GM23248 (cell line): Measurements from ENCODE around the gene ATP23. TPM values are rescaled to one million over a fixed set of nuclear protein-coding genes. Genes with fewer than 3 reads are reported as not detected.

Source experiments
- DNase-seq: peaks from one replicate; pipeline ENCODE4 v3.0.0-alpha.2; 2015
- H2AFZ ChIP-seq: fragments of 200-600 bp; sonication (generic); 2 replicates; pipeline ENCODE4 v1.6.1; 2016; ENCODE audit warnings: antibody characterized with exemption
- H3F3A ChIP-seq: fragments of 200-600 bp; sonication (generic); 2 replicates; pipeline ENCODE4 v1.6.1; 2016; ENCODE audit warnings: mild to moderate bottlenecking, antibody characterized with exemption, mixed run types; ENCODE audit not compliant: insufficient read depth
- H3K27ac ChIP-seq: fragments of 200-600 bp; sonication (generic); 2 replicates; pipeline ENCODE4 v1.5.1; 2016; ENCODE audit warnings: mild to moderate bottlenecking
- H3K27me3 ChIP-seq: fragments of 200-600 bp; sonication (generic); replicated peaks from 2 replicates; pipeline ENCODE4 v1.6.1; 2016; ENCODE audit warnings: mild to moderate bottlenecking; ENCODE audit not compliant: insufficient read depth
- H3K36me3 ChIP-seq: fragments of 200-600 bp; sonication (generic); 2 replicates; pipeline ENCODE4 v1.6.1; 2016; ENCODE audit warnings: low read depth, mild to moderate bottlenecking
- H3K4me1 ChIP-seq: fragments of 200-600 bp; sonication (generic); 2 replicates; pipeline ENCODE4 v1.6.1; 2016; ENCODE audit warnings: mild to moderate bottlenecking; ENCODE audit not compliant: insufficient read depth
- H3K4me2 ChIP-seq: fragments of 200-600 bp; sonication (generic); one replicate; pipeline ENCODE4 v1.6.1; 2016; ENCODE audit warnings: mild to moderate bottlenecking; ENCODE audit not compliant: unreplicated experiment
- H3K4me3 ChIP-seq: fragments of 200-600 bp; sonication (generic); 2 replicates; pipeline ENCODE4 v1.5.1; 2016; ENCODE audit warnings: mild to moderate bottlenecking
- H3K79me2 ChIP-seq: fragments of 200-600 bp; sonication (generic); 2 replicates; pipeline ENCODE4 v1.6.1; 2016; ENCODE audit warnings: mild to moderate bottlenecking; ENCODE audit not compliant: insufficient read depth
- H3K9ac ChIP-seq: fragments of 200-600 bp; sonication (generic); 2 replicates; pipeline ENCODE4 v1.6.1; 2016; ENCODE audit warnings: mild to moderate bottlenecking
- H3K9me2 ChIP-seq: fragments of 200-600 bp; sonication (generic); 2 replicates; pipeline ENCODE4 v1.6.1; 2016; ENCODE audit warnings: mixed run types, mild to moderate bottlenecking, moderate library complexity; ENCODE audit not compliant: insufficient read depth
- H3K9me3 ChIP-seq: fragments of 200-600 bp; sonication (generic); one replicate; pipeline ENCODE4 v1.6.1; 2017; ENCODE audit warnings: low read depth
- H4K20me1 ChIP-seq: fragments of 200-600 bp; sonication (generic); 2 replicates; pipeline ENCODE4 v1.6.0; 2016; ENCODE audit not compliant: insufficient read depth
- EZH2 ChIP-seq: fragments of 200-600 bp; sonication (generic); IDR thresholded peaks from 2 replicates; pipeline ENCODE4 v1.6.1; 2018; ENCODE audit warnings: antibody characterized with exemption, mild to moderate bottlenecking; ENCODE audit not compliant: insufficient read depth, poor library complexity, severe bottlenecking
- EZH2phosphoT487 ChIP-seq: fragments of 200-600 bp; sonication (generic); IDR thresholded peaks from 2 replicates; pipeline ENCODE4 v1.6.1; 2018; ENCODE audit warnings: antibody characterized with exemption, moderate library complexity, mild to moderate bottlenecking, low read depth; ENCODE audit not compliant: insufficient read depth
- WGBS, 2 experiments: methylation state at CpG; one replicate each; pipeline ENCODE4 v1.1.6; 2015 to 2017; ENCODE audit warnings: low lambda C conversion rate in 2 of 2, low coverage in 1 of 2; ENCODE audit errors: missing lambda C conversion rate in 2 of 2; 5-methylcytosine and 5-hydroxymethylcytosine counted together
- in situ Hi-C: fragments of 300-500 bp; cut with MboI; formaldehyde crosslinking; loops from 2 replicates; pipeline ENCODE4 v1.15.0; 2020
- polyA plus RNA-seq: library from polyadenylated mRNA; unstranded; fragments of >200 nt; fragmentation: Nextera tagmentation; extraction: Ambion mirVana; gene quantifications from 2 replicates; pipeline ENCODE4 v1.2.1, GENCODE V29; 2016
- total RNA-seq: library from RNA; depleted of rRNA; stranded (reverse); fragments of >200 nt; shearing (Covaris generic); gene quantifications from 2 replicates; pipeline ENCODE4 v1.2.3, GENCODE V29; 2014

ATP23 gene
- total and polyA plus RNA-seq, 2 experiments from 2014 or later: 5.7 to 14.8 TPM

GRCh38 chr12:57993834-57994233 is 52.5 kb downstream of the ATP23 start:
- no peak for DNase-seq
- Histone ChIP-seq H3K9ac (no peak overlapping the region), H3F3A (no peaks in the 10 kb centered on the region), H3K79me2 (no peaks in the 10 kb centered on the region), H3K4me3 (no peak overlapping the region; the same call in 1 of the 2 replicates), H3K36me3 (no peaks in the 10 kb centered on the region), H3K27me3 (no peaks in the 10 kb centered on the region), H4K20me1 (no peaks in the 10 kb centered on the region), H3K9me3 (peaks cover 7% of the 10 kb centered on the region), H3K4me2 (no peak overlapping the region), H3K27ac (no peak overlapping the region), H3K4me1 (no peaks in the 10 kb centered on the region; the same call in 1 of the 2 replicates), H2AFZ (peak overlapping the region; percentile 42; the same call in 1 of the 2 replicates), H3K9me2 (no peaks in the 10 kb centered on the region)
- in situ Hi-C loops: loop anchor here (25.0 kb wide), 3 partner anchors 543 to 1168 kb away; no protein-coding TSS in a partner anchor
- no peak for TF ChIP-seq EZH2
- no peak for TF ChIP-seq EZH2phosphoT487
- WGBS, 2 experiments: 21 to 28% methylated on average over 3 of the region's 3 CpGs

- no peak for TF ChIP-seq EZH2phosphoT487
- no peak for TF ChIP-seq EZH2
- Histone ChIP-seq H3K9me2 (no peaks in the 10 kb centered on the region), H3K79me2 (no peaks in the 10 kb centered on the region), H3F3A (no peaks in the 10 kb centered on the region), H2AFZ (no peak overlapping the region), H3K36me3 (no peaks in the 10 kb centered on the region), H3K4me3 (no peak overlapping the region), H3K27me3 (no peaks in the 10 kb centered on the region), H3K4me1 (no peaks in the 10 kb centered on the region; the same call in 1 of the 2 replicates), H3K27ac (no peak overlapping the region), H3K4me2 (no peak overlapping the region), H3K9me3 (peaks cover 7% of the 10 kb centered on the region), H3K9ac (no peak overlapping the region), H4K20me1 (no peaks in the 10 kb centered on the region)
- DNase-seq: peak; percentile 12
- WGBS, 2 experiments: 43 to 51% methylated on average over 2 of the region's 2 CpGs
- in situ Hi-C loops: loop anchor here (25.0 kb wide), 3 partner anchors 541 to 1166 kb away; no protein-coding TSS in a partner anchor
Observed at GRCh38 chr12:57996520-57996919, 55.2 kb downstream of the ATP23 start.

- Histone ChIP-seq H3K9me2 (no peaks in the 10 kb centered on the region), H3K4me3 (no peak overlapping the region), H3K36me3 (no peaks in the 10 kb centered on the region), H3K4me1 (no peaks in the 10 kb centered on the region; the same call in 1 of the 2 replicates), H3F3A (no peaks in the 10 kb centered on the region), H3K4me2 (no peak overlapping the region), H3K27me3 (no peaks in the 10 kb centered on the region), H3K9me3 (peaks cover 7% of the 10 kb centered on the region), H3K27ac (no peak overlapping the region), H2AFZ (no peak overlapping the region), H3K79me2 (no peaks in the 10 kb centered on the region), H4K20me1 (no peaks in the 10 kb centered on the region), H3K9ac (no peak overlapping the region)
- in situ Hi-C loops: loop anchor here (25.0 kb wide), 3 partner anchors 539 to 1164 kb away; no protein-coding TSS in a partner anchor
- no peak for DNase-seq
- TF ChIP-seq EZH2phosphoT487 (no peak), EZH2 (no peak)
Observed at GRCh38 chr12:57998251-57998650, 56.9 kb downstream of the ATP23 start.

- Histone ChIP-seq H3K27ac (no peak overlapping the region), H3K79me2 (no peaks in the 10 kb centered on the region), H3K9me3 (peaks cover 7% of the 10 kb centered on the region), H3K4me1 (no peaks in the 10 kb centered on the region), H2AFZ (no peak overlapping the region), H3K27me3 (no peaks in the 10 kb centered on the region), H3F3A (no peaks in the 10 kb centered on the region), H3K9me2 (no peaks in the 10 kb centered on the region), H3K4me2 (no peak overlapping the region), H3K36me3 (no peaks in the 10 kb centered on the region), H3K4me3 (no peak overlapping the region), H3K9ac (no peak overlapping the region), H4K20me1 (no peaks in the 10 kb centered on the region)
- no peak for DNase-seq
- no peak for TF ChIP-seq EZH2phosphoT487
- TF ChIP-seq EZH2: no peak
- WGBS, 2 experiments: 33 to 49% methylated on average over 2 of the region's 2 CpGs
- in situ Hi-C loops: no loop called here
Observed at GRCh38 chr12:58000499-58000898, 59.1 kb downstream of the ATP23 start.

- no peaks in the 10 kb centered on the region for H3K9me3 ChIP-seq
- in situ Hi-C loops: no loop called here
Observed at GRCh38 chr12:58007875-58008274, 66.5 kb downstream of the ATP23 start.

More at GRCh38 chr12:58007875-58008274, 66.5 kb downstream of the ATP23 start:
- no peaks in the 10 kb centered on the region; the same call in 1 of the 2 replicates for H3K4me1 ChIP-seq
- H3K4me3 ChIP-seq: no peak overlapping the region
- no peaks in the 10 kb centered on the region for H3K36me3 ChIP-seq
- no peak overlapping the region for H3K9ac ChIP-seq
- H4K20me1 ChIP-seq: no peaks in the 10 kb centered on the region
- no peaks in the 10 kb centered on the region for H3F3A ChIP-seq
- H3K79me2 ChIP-seq: no peaks in the 10 kb centered on the region
- no peak for TF ChIP-seq EZH2phosphoT487
- TF ChIP-seq EZH2: no peak
- no peaks in the 10 kb centered on the region for H3K27me3 ChIP-seq
- H3K4me2 ChIP-seq: no peak overlapping the region
- DNase-seq: no peak
- no peaks in the 10 kb centered on the region for H3K9me2 ChIP-seq
- WGBS, 2 experiments: 74 to 75% methylated on average over 4 of the region's 4 CpGs
- H2AFZ ChIP-seq: no peak overlapping the region
- H3K27ac ChIP-seq: no peak overlapping the region
